Epithelial cell of prostate (primary cell): ENCODE results near the gene TCF4.

Experiments used
- DNase-seq: peaks from one replicate; pipeline ENCODE4 v3.0.0-alpha.2; 2011; ENCODE audit warnings: low read depth, low spot score
- H3K27ac ChIP-seq: fragments of 450-650 bp; 2 replicates; pipeline ENCODE4 v1.5.1; 2017; ENCODE audit warnings: mild to moderate bottlenecking

Gene TCF4

DNA sequence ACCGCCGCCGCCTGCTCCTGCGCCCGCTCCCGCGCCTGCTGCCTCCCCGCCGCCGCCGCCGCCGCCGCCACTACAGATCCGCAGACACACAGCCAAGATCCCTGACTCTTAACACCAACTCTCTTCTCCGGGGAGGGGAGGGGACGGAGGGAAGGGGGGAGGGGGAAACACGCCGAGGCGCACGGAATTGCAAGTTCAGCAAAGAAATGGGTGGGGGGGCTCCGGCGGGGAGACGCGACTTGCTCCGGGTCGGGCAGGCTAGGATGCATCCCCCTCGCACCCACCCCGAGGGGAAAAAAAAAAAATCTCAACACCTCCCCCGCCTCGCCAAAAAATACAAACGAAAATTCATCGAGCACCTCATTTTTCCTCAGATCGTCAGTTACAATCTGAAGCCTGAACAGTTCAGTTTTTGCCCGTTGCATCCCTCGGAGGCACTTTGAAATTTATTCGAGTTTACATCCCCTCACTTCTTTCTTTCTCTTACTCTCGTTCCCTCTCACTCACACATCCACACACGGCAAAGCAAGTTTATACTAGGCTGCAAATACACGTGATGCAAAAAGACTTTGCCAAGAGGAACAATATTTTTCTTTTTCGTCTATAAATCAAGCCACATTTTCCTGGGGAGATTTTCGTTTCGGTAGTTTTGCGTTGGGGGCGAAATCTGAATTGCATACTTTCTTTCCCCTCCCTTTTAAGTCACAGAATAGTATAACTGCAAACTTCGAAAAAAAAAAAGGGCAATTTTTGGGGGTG is at the start of gene TCF4:
Gene TCF4, minus strand, starts transcription at position 82 of the 759 bp plus-strand sequence. CDS start 1,076 bp downstream, outside the sequence.
- peak within 1 kb of the TSS; percentile 69 for H3K27ac ChIP-seq
- DNase-seq, result no peak

DNA sequence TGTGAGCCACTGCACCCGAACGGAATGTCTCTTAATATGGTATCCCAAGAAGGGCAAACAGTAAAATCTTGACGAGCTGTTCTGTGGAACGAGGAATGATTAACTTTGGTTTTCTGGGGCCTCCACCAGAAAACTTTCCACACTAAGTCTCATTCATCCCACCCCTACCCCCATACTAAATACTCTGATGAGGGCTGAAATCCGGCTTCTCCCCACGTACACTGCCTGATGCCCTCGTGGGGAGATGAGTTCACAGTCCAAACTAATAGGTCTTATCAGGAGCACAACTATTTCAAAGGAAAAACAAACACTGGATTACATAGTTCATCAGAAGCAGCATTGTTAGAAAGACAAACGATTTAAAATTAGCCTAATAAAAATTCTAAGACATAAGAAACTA is 49.2 kb upstream of the TCF4 start:
- no peak for DNase-seq
- no peak overlapping the region for H3K27ac ChIP-seq

DNA sequence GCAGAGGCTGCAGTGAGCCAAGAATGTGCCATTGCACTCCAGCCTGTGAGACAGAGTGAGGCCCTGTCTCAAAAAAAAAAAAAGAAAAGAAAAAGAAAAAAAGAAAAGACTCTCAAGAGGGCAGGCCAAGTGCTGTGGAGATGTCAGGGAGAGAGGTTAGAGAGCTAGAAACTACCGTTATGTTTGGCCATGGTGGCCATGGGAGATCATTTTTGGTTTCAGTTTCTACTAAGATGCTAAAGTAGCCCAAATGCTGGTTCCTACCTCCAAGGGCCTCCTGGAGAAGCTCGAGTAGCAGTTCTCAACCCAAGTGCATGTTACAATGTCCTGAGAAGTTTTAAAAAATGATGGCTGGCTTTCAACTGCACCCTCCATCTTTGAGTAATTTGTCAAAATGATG is 47.4 kb upstream of the TCF4 start:
- no peak for DNase-seq
- H3K27ac ChIP-seq, result peak overlapping the region; percentile 75

DNA sequence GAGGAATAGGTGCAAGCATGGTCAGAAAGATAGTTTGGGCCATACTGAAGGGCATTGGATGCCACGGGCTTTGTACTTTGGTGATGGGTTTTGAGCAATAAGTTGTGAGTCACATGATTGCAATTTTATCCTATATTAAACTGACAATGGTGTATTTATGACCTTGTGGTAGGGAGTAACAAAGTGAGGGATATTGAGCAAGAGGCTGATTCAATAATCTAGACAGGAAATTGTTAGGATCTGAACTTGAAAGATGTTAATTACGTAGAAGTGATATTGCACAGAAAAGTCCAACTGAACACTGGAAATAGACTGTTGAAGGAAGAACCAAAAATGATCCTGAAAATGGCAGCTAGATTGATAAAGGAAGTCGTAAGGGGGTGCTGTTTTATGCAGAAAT is 46.6 kb upstream of the TCF4 start:
- DNase-seq, result peak; percentile 66
- H3K27ac ChIP-seq, result peak overlapping the region; percentile 75

DNA sequence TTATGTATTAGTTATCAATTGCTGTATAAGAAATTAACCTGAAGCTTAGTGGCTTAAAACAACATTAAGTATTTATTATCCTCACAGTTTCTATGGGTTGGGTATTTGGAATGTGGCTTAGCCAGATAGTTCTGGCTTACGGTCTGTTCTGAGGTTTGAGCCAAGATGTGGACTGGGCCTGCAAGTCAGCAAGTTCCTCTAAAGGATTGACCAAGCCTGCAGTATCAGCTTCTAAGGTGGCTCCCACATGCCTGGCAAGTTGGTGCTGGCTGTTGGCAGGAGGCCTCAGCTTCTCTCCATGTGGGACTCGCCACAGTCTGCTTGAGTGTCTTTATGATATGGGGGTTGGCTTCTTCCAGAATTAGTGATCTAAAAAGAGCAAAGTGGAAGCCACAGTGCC is 45.0 kb upstream of the TCF4 start:
- peak overlapping the region; percentile 75 for H3K27ac ChIP-seq
- DNase-seq, result peak; percentile 94

DNA sequence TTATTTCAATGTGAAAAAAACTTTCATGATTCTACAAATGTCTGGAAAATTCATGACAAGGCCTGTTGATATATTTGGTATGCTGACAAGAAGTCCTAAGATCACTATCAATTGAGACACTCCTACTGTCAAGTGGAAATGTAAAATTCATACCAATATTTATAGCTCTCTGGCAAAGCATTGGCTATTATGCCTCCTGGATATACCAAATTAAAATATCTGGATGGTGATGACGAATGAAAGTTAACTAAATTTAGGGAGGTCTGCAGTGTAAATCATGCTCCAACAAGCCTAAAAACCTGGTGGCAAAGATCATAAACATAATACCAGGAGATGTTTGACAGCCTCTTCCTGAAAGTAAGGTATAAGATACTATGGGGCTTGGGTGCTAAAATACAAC is 41.1 kb upstream of the TCF4 start:
- H3K27ac ChIP-seq, result no peak overlapping the region
- DNase-seq, result no peak

DNA sequence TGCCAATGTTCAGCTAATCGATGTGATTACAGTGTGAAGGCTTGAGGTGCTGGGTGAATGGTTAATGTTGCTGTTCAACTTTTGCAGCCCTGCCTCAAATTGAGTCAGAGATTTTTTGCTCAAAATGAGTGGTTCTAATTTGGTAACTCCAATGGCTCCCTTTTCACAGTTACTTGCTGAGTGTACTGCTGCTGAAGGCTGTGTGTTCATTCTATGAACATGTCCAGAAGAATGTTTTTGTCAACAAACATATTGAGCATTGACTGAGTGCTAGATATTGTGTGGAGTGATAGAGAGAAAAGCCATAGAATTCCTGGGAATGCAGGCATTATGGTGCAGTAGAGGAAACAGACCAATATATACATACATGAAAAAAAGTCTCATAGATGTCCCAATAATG is 39.0 kb upstream of the TCF4 start:
- no peak overlapping the region for H3K27ac ChIP-seq
- DNase-seq, result no peak

DNA sequence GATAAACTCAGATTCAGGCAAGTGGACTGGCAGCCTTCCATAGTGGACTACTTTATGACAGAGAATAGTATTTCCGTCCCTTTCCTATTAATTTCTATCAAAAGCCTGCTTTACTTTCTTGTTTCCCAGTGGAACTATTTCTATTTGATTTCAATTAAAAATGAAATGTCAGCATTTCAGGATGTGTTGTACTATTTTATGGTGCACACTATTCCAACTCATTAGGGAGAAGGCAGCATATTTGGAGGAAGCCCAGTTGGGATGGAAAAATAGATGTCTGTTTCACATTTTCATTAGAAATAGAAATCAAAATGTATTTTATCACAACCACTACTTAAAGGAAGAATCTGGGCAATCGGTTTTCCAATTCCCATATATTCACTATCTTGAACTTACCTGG is 37.9 kb upstream of the TCF4 start:
- H3K27ac ChIP-seq, result no peak overlapping the region
- DNase-seq, result no peak

DNA sequence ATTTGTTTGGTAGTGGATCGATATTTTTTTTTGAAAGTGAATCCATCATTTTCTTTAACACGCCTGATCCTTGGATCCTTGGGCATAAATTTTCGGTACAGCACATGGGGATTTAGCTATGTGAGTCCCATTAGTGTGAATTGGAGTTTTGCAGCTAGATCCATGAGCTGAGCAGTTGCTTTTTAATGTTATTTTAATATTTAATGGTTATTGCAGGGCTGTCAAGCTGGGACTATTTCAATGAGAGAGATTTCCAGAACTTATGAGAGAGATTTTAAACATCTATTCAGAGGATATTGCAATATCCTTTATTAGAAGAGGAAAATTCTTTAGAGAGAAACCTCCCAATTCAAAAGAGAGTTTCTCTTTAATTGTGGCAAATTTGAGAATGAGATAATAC is 35.6 kb upstream of the TCF4 start:
- no peak for DNase-seq
- no peak overlapping the region for H3K27ac ChIP-seq

DNA sequence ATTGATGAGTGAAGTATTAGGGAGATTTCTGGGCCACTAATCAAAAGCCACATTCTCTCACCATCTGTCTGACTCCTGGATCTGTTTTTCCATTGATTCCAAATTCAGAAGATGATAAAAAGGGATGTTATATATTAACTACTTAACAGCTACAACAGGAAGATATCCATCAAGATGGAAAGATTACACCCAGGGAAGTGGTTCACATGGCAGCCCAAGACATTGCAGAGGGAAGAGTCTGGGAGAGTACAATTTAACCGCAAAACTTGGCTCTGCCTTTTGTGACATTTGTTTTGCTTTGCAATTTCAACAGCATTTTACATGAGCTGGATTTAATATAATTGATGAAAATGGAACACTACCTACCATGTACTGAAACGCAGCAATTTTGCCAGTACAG is 22.5 kb upstream of the TCF4 start:
- no peak overlapping the region for H3K27ac ChIP-seq
- no peak for DNase-seq

DNA sequence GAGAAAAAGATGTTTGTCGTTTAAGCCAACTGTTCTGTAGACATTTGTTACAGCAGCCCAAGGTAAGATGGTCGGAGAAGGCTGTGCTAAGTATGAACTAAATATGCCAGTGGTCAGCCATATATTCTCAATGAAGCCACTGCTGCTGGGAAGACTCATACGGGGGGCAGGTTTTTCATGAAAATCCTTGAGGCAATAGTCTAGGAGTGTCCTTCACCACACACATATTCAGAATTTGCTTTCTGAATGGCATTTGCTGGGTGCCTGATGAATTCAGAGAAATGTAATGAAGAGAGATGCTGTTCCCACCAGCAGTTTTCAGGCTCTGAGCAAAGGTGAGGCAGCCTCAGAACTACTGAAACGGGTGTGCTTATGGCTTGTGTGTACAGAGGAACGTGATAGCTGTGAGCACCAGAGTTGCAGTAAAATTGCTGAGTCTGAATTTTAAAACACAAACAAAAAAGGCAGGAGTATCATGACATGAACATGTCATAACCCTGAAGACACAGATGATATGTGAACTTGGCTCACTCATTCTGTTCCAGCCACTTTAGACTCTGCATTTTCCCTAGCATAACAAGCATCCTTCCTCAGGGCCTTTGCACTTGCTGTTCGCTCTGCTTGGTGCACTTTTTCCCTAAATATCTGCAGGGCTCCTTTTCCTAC is 21.3 kb upstream of the TCF4 start:
- no peak for DNase-seq
- H3K27ac ChIP-seq, result no peak overlapping the region

DNA sequence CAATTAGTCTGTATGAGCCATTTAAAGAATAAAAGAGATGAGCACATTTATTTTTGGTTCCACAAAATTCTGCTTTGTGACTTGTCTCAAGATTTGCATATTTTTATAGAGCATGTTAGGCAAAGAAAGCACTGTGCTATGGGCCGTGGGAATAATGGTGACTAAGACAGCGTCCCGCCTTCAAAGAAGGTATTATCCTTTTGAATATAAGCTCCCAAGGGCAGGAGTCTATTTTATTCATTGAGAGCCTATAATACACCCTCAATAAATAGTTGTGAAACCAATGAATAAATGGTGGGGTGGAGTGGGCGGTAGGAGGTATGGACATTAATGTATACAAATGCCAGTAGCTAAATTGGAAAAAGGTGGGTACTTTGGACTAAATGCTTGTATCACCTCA is 20.5 kb upstream of the TCF4 start:
- no peak for DNase-seq

DNA sequence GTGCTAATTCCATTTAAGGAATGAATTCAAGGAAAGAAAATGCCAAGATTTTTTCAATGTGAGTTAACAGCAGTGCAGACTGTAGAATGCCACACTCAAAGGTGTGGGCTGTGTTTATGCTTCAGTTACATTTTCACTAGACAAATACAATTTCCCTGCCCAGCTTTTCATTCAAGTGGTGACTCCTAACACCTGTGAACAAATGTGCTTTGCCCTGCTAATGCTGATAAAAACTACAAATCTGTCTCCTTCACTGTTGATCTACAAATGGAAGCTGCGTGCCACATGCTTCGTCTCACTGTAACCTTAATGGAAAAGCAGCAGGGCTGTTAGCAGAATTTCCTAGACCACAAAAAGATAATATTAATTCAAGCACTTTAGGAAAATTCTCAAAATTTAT is 19.8 kb upstream of the TCF4 start:
- no peak for DNase-seq

More for the DNA sequence above, 20.5 kb upstream of the TCF4 start:
- no peak overlapping the region for H3K27ac ChIP-seq

DNA sequence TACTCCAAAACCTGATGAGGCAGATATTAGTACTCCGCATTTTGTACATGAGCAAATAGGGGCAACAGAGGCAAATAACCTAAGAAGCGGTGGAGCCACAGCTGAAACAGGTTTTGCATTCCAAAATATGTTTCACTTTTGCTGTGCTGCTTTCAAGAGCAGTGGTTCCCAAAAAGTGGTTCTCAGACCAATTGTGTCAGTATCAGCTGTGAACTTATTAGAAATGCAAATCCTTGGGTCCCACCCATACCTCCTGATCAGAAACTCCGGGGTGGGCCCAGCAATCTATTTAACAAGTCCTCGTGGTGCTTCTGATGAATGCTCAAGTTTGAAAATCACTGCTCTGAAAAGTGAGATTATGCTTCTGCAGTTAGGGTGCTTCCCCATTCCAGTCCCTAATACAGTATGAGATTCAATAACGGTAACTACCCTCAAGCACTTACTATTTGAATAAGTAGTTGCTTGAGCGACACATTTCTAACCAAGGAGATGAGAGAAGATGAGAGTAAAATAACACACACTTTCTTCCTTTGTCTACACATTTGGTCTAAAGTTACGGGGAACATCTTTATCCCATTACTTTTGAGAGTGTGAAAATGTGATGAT is 17.8 kb upstream of the TCF4 start:
- DNase-seq, result no peak
- no peak overlapping the region for H3K27ac ChIP-seq

More for the DNA sequence above, 19.8 kb upstream of the TCF4 start:
- H3K27ac ChIP-seq, result no peak overlapping the region

DNA sequence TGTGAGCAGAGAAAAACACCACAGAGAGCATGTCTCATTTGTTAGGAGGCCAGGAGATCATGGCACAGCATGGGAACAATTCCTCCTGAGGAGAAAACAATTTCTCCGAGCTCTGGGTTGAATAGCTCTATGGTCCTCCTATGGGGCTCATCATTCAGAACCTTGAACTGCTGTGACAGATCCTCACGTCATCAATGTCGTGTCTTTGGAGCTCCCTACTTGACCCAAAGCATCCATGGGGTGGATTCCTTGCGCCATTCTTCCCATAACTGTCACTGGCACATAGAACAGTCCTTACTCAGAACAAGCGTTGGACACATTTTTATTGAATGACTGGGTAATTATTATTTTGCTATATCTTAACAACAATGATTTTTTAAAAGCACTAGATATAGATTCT is 15.8 kb upstream of the TCF4 start:
- H3K27ac ChIP-seq, result no peak overlapping the region
- DNase-seq, result no peak

DNA sequence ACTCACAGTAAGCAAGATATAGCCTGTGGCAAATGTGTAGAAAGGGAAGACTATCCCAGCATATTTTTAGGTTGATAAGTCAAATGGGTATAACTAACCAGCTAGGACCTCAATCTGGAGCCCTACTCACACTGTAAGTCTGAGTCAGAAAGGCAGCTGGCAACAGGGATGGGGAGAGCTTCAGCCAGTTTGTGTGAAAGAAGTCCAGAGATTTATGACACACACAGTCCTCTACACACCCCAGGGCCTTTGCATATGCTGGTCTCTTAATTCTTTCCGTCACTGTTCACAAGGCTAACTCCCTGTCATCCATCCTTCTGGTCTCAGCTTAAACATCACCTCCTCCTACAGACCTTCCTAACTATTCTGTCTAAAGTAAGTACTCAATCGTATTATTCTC is 5.9 kb upstream of the TCF4 start:
- H3K27ac ChIP-seq, result no peak overlapping the region
- no peak for DNase-seq

DNA sequence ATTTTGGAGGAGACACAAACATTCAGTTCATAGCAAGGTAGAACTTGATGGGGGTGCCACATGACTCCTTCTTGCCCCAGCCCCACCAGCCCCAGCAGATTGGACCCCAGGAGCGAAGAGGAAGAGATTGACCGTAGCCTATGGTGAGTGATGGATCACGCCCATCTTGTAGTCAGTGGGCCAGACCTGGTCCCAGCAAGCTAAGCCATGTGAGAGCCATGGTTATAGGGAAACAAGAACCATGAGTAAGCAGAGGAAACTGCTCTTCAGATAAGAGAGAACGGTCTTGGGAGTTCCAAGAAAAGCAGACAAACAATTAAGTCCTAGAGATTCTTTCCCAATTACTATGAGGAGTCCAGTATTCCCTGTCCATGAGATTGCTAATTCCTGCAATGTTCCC is 4.6 kb upstream of the TCF4 start:
- no peak for DNase-seq
- H3K27ac ChIP-seq, result no peak overlapping the region

DNA sequence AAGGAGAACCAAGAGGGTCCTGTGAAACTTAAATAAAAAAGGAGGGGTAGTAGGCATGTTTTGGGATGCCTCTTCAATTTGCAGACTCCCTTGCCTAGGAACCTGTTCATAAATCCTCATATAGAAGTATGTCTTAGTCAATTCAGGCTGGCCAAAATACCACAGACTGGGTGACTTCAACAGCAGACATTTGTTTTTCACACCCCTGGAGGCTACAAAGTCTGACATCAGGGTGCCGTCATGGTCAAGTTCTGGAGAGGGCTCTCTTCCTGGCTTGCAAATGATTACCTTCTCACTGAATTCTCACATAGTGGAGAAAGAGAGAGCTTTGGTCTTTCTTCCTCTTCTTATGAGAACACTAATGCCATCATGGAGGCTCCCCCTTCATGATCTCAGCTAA is 4.1 kb upstream of the TCF4 start:
- DNase-seq, result no peak
- H3K27ac ChIP-seq, result no peak overlapping the region

DNA sequence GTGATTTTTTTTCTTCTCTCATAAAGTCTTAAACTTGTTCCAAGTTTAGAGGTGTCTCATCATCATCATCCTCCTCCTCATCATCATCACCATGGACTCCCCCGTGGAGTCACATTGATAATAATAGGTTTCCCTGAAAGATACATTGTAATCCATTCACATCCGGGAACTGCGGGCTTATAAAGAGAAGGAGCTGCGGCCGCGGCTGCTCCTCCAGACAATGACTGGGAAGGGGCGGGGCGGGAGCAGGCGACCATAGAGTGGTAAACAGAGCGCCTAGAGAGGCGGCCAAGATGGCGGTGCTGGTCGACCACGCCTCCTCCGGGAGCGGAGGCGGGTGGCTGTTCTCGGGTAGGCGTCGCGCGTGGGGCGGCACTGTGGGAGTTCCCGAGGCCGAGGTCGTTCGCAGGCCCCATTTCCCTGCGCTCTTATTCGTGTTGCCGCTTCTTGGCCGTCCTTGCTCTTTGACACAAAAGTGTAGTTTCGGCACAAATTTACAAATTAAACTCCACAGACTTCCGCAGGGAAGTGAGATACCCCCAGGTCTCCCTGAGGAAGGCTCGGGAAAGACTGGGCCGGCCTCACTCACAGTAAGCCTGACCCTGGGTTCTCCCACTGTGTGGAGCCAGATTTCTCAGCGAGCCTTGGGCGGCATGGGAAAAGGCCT is 1.8 kb upstream of the TCF4 start:
- DNase-seq, result peak; percentile 75
- H3K27ac ChIP-seq, result peak overlapping the region; percentile 69

DNA sequence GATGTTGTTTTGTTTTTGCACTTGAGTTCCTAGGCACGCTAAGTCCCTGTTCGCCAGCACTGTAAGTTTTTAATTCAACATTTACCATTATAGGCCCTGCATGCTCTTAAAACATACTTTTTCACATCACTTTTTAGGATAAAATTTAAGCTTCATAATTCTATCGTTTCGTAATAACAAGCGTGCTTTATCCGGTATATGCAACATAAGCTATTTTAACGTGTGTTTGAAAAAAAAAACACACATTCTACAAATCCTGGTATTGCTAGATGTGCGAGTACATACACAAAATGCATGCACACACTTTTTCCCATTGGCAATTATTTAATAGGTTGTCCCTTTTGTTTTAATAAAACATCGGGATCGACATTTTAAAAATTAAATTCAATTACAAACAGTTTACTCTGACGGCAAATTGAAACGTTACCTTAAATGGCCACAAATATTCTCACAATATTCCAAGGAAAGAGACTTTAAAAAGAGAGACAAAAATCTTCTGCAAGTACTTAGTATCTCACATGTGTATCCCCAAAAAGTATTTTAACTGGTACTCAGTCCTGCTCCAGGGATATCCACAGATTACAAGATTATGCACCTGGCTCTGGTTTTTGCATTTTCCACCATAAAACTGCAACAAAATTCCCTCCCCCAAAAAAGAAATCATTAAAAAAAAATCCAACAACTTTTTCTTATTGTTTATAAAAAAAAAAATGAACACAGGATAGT is 1.0 kb upstream of the TCF4 start:
- peak overlapping the region; percentile 69 for H3K27ac ChIP-seq
- DNase-seq, result no peak
